Upper lobe of left lung (tissue), 6 donors: ENCODE measurements around the gene TIGD1. TPM values are rescaled to one million over a fixed set of nuclear protein-coding genes. Genes with fewer than 3 reads are reported as not detected.

ENCODE experiments used
- ATAC-seq, 2 donors: fragments of 200-7000 bp; cut with Tn5 transposase; one replicate each; pipeline ENCODE4 v1.9.1; 2022; ENCODE audit warnings: mild to moderate bottlenecking in 2 of 2, moderate library complexity in 2 of 2; ENCODE audit not compliant: low FRiP score in 2 of 2
- DNase-seq, 2 donors: peaks; one replicate each; pipeline ENCODE4 v3.0.0-alpha.2; 2019 to 2020
- H3K27ac ChIP-seq, 4 donors: fragments of 200-600 bp; sonication (generic); one replicate each; pipeline ENCODE4 v1.5.1; 2016 to 2019
- H3K27me3 ChIP-seq, 4 donors: fragments of 200-600 bp; sonication (generic); one replicate each; pipeline ENCODE4 v1.5.1; 2017 to 2019
- H3K36me3 ChIP-seq, 4 donors: fragments of 200-600 bp; sonication (generic); one replicate each; pipeline ENCODE4 v1.5.1; 2016 to 2019
- H3K4me1 ChIP-seq, 4 donors: fragments of 200-600 bp; sonication (generic); one replicate each; pipeline ENCODE4 v1.5.1; 2018 to 2019
- H3K4me3 ChIP-seq, 4 donors: fragments of 200-600 bp; sonication (generic); one replicate each; pipeline ENCODE4 v1.5.1; 2017 to 2019; ENCODE audit warnings: mild to moderate bottlenecking in 2 of 4, moderate library complexity in 1 of 4
- H3K9me3 ChIP-seq, 4 donors: fragments of 200-600 bp; sonication (generic); one replicate each; pipeline ENCODE4 v1.5.1; 2018 to 2019
- CTCF ChIP-seq, 6 experiments: fragments of 450-650 bp in 4 of 6; fragments of 200-600 bp in 2 of 6; sonication (generic) in 2 of 6; IDR thresholded peaks; one replicate each; pipeline ENCODE4 v1.5.1; 2016 to 2019; ENCODE audit warnings: antibody characterized with exemption in 6 of 6
- EP300 ChIP-seq, 4 donors: sonication (generic); formaldehyde crosslinking; IDR thresholded peaks; one replicate each; pipeline ENCODE4 v1.5.1; 2017; ENCODE audit warnings: antibody characterized with exemption in 4 of 4, control low read depth in 2 of 4
- POLR2A ChIP-seq, 4 donors: fragments of 450-650 bp; IDR thresholded peaks; one replicate each; pipeline ENCODE4 v1.5.1; 2016 to 2017; ENCODE audit warnings: antibody characterized with exemption in 4 of 4, mild to moderate bottlenecking in 2 of 4
- POLR2AphosphoS5 ChIP-seq, 2 donors: sonication (generic); formaldehyde crosslinking; IDR thresholded peaks; one replicate each; pipeline ENCODE4 v1.5.1; 2017; ENCODE audit warnings: antibody characterized with exemption in 2 of 2
- WGBS, 2 donors: methylation state at CpG; one replicate each; pipeline ENCODE4 v1.1.5; 2017 to 2018; 5-methylcytosine and 5-hydroxymethylcytosine counted together
- total RNA-seq, 6 donors: library from RNA; depleted of rRNA in 4 of 6; stranded (reverse); fragments of >200 nt in 4 of 6; gene quantifications; one replicate each; pipeline versions ENCODE4 v1.1.0 to v1.2.1, GENCODE V29; 2016 to 2021
- donor health status: DM: no; HTN: no; CAD: no; lungs with moderate emphysema.
- donor health status: DM: no; HTN: yes; CAD: no; lungs with severe emphysema.

Gene TIGD1
- total RNA-seq, 6 donors from 2014 or later: 2.6 to 12.6 (median 4.4) TPM

- WGBS, 2 donors: 69 to 73% methylated on average over 7 to 9 of the region's 9 CpGs
- Histone ChIP-seq H3K36me3 (peaks cover 0 to 7% (median 0%) of the 10 kb centered on the region in 4 donors), H3K9me3 (no peaks in the 10 kb centered on the region), H3K4me1 (peaks cover 0 to 11% (median 5%) of the 10 kb centered on the region in 4 donors), H3K27me3 (no peaks in the 10 kb centered on the region), H3K27ac (no peak overlapping the region), H3K4me3 (no peak overlapping the region)
- no peak for DNase-seq
- ATAC-seq: no peak
- TF ChIP-seq CTCF (IDR thresholded peaks at IDR 0.05) (no peak), EP300 (IDR thresholded peaks at IDR 0.05) (no peak), POLR2AphosphoS5 (IDR thresholded peaks at IDR 0.05) (no peak), POLR2A (IDR thresholded peaks at IDR 0.05) (no peak)
Observed at GRCh38 chr2:232541961-232542714, 8.2 kb downstream of the TIGD1 start.

- H3K9me3 ChIP-seq: peaks cover 0 to 3% (median under 1%) of the 10 kb centered on the region in 4 donors
- H3K27me3 ChIP-seq: no peaks in the 10 kb centered on the region
- TF ChIP-seq POLR2AphosphoS5 (IDR thresholded peaks at IDR 0.05): no peak
- no peak for TF ChIP-seq CTCF (IDR thresholded peaks at IDR 0.05)
- TF ChIP-seq POLR2A (IDR thresholded peaks at IDR 0.05): no peak
- no peak for TF ChIP-seq EP300 (IDR thresholded peaks at IDR 0.05)
- peaks cover 0 to 7% (median 3%) of the 10 kb centered on the region in 4 donors for H3K4me1 ChIP-seq
- no peak overlapping the region for H3K27ac ChIP-seq
- WGBS, 2 donors: 61 to 70% methylated on average over 18 to 19 of the region's 19 CpGs
- peak; percentile 21 to 51 for DNase-seq
- H3K4me3 ChIP-seq: no peak overlapping the region
- H3K36me3 ChIP-seq: no peaks in the 10 kb centered on the region
- peak in 1 of 2 donors; percentile 9 for ATAC-seq
Observed at GRCh38 chr2:232541195-232541960, 9.0 kb downstream of the TIGD1 start.

- Histone ChIP-seq H3K4me1 (peaks cover 0 to 4% (median 0%) of the 10 kb centered on the region in 4 donors), H3K36me3 (no peaks in the 10 kb centered on the region), H3K27ac (no peak overlapping the region), H3K9me3 (peaks cover 0 to 7% (median 3%) of the 10 kb centered on the region in 4 donors), H3K4me3 (no peak overlapping the region), H3K27me3 (no peaks in the 10 kb centered on the region)
- peak in 1 of 2 donors; percentile 8 for DNase-seq
- no peak for ATAC-seq
- TF ChIP-seq EP300 (IDR thresholded peaks at IDR 0.05): no peak
- no peak for TF ChIP-seq CTCF (IDR thresholded peaks at IDR 0.05)
- no peak for TF ChIP-seq POLR2A (IDR thresholded peaks at IDR 0.05)
- no peak for TF ChIP-seq POLR2AphosphoS5 (IDR thresholded peaks at IDR 0.05)
- 78 to 83% methylated on average over 17 of the region's 17 CpGs for WGBS, 2 donors
Observed at GRCh38 chr2:232540441-232541041, 9.8 kb downstream of the TIGD1 start.

- ATAC-seq: peak in 1 of 2 donors; percentile 2
- TF ChIP-seq POLR2A (IDR thresholded peaks at IDR 0.05): no peak
Observed at GRCh38 chr2:232539298-232540231, 10.8 kb downstream of the TIGD1 start, which contains the start of gene CHRNG. CHRNG (plus strand) TSS chr2:232539692; CDS start chr2:232539748, 56 bp downstream.

More at GRCh38 chr2:232539298-232540231, 10.8 kb downstream of the TIGD1 start, which contains the start of gene CHRNG:
- WGBS, 2 donors: 58% methylated on average over 23 of the region's 23 CpGs; no CpG with 5 or more reads in 1 of the 2 donors
- no peaks in the 10 kb centered on the region for H3K36me3 ChIP-seq
- peaks cover 0 to 4% (median 0%) of the 10 kb centered on the region in 4 donors for H3K4me1 ChIP-seq
- peaks cover 0 to 7% (median 3%) of the 10 kb centered on the region in 4 donors for H3K9me3 ChIP-seq
- H3K4me3 ChIP-seq: no peak within 1 kb of the TSS
- H3K27me3 ChIP-seq: no peaks in the 10 kb centered on the region
- DNase-seq: peak; percentile 18 to 65
- no peak within 1 kb of the TSS for H3K27ac ChIP-seq
